ENCODE results near the gene BICC1.

GRCh38 chr10:58820386-58820785 lies 307.7 kb downstream of the BICC1 start:
- no peak for TF ChIP-seq SIN3A (IDR thresholded peaks at IDR 0.05; ENCODE audit: borderline replicate concordance, insufficient read depth, low read depth, low read length)
- no peak for TF ChIP-seq REST (IDR thresholded peaks at IDR 0.05; ENCODE audit: insufficient read depth in 1 of 2, low read depth in 2 of 2, low read length in 1 of 2)
- no peak for TF ChIP-seq CTCF (IDR thresholded peaks at IDR 0.05)
- no peak for TF ChIP-seq POLR2AphosphoS5 (IDR thresholded peaks at IDR 0.05; ENCODE audit: low read depth, low read length)
- no peak for TF ChIP-seq TCF7L2 (IDR thresholded peaks at IDR 0.05; ENCODE audit: low read depth, low read length)
